H1 (cell line): Measurements from ENCODE around the gene KRTAP12-2. TPM values are rescaled to one million over a fixed set of nuclear protein-coding genes. Genes with fewer than 3 reads are reported as not detected.

Experiments used
- BCL11A ChIP-seq, 2 experiments: IDR thresholded peaks; one replicate each; pipeline ENCODE4 v1.6.1; 2011; ENCODE audit warnings: low read depth in 2 of 2, low read length in 2 of 2, mild to moderate bottlenecking in 2 of 2
- E2F6 ChIP-seq: IDR thresholded peaks from 2 replicates; pipeline ENCODE4 v1.6.1; 2012; ENCODE audit warnings: inconsistent platforms
- NANOG ChIP-seq: IDR thresholded peaks from 2 replicates; pipeline ENCODE4 v1.6.1; 2011; ENCODE audit warnings: low read length, low read depth, mild to moderate bottlenecking, inconsistent platforms; ENCODE audit not compliant: insufficient read depth, poor library complexity, severe bottlenecking
- NRF1 ChIP-seq: IDR thresholded peaks from 2 replicates; pipeline ENCODE4 v1.6.1; 2011; ENCODE audit warnings: mild to moderate bottlenecking, low read depth, low read length, improper control_type of control experiment
- SRF ChIP-seq: IDR thresholded peaks from 2 replicates; pipeline ENCODE4 v1.6.1; 2011; ENCODE audit warnings: mild to moderate bottlenecking, low read depth, low read length, moderate library complexity
- polyA plus RNA-seq, 7 experiments: library from polyadenylated mRNA; depleted of rRNA in 3 of 7; stranded (reverse) in 5 of 7; unstranded in 2 of 7; fragments of >200 nt in 5 of 7; fragments of 200-250 nt in 2 of 7; gene quantifications; 1 replicate in 5 of 7; 2 replicates in 1 of 7; 4 replicates in 1 of 7; pipeline versions ENCODE4 v1.2.1 to v1.2.3, GENCODE V29; 2011 to 2013; ENCODE audit warnings: missing spikeins in 2 of 7, mixed read lengths in 2 of 7
- total RNA-seq: library from RNA; stranded (reverse); fragmentation: NEBNext Ultra II Directional; extraction: Animal tissue kit (Norgen Biotek cat#: 25700); gene quantifications from 2 replicates; pipeline ENCODE4 v1.2.1, GENCODE V29; 2021

Gene KRTAP12-2
- total and polyA plus RNA-seq, 2 of the 8 experiments (the other 6 are each of a cell fraction or from before 2014, with no cell fraction given): 0.50 TPM; not detected in 1

GRCh38 chr21:44647222-44647552, 19.5 kb downstream of the KRTAP12-2 start (continued):
- no peak for TF ChIP-seq E2F6
- no peak for TF ChIP-seq NRF1
- no peak for TF ChIP-seq BCL11A (IDR thresholded peaks at IDR 0.05; ENCODE audit: low read depth in 2 of 2, low read length in 2 of 2)
- no peak for TF ChIP-seq SRF
- TF ChIP-seq NANOG: no peak
